Astrocyte (in vitro differentiated cells and primary cell): Measurements from ENCODE around the gene STRN3. TPM values are rescaled to one million over a fixed set of nuclear protein-coding genes. Genes with fewer than 3 reads are reported as not detected.
A peak's percentile ranks its signal among the peaks of the same experiment; 100 is the strongest.

Experiments used
- DNase-seq: peaks from one replicate; pipeline ENCODE4 v3.0.0-alpha.2; 2010; ENCODE audit warnings: low read depth
- FAIRE-seq: peaks from 2 replicates; lab custom pipeline; 2011; peaks lifted over from hg19 to GRCh38; lab: Jason Lieb, UNC
- H2AFZ ChIP-seq: 2 replicates; pipeline ENCODE4 v1.6.0; 2012; ENCODE audit warnings: low read depth, low read length, inconsistent platforms
- H3K27ac ChIP-seq: 2 replicates; pipeline ENCODE4 v1.5.1; 2011; ENCODE audit warnings: low read depth, low read length, inconsistent platforms
- H3K27me3 ChIP-seq: 2 replicates; pipeline ENCODE4 v1.6.0; 2011; ENCODE audit warnings: low read length, inconsistent platforms; ENCODE audit not compliant: insufficient read depth
- H3K36me3 ChIP-seq: 2 replicates; pipeline ENCODE4 v1.5.1; 2011; ENCODE audit warnings: low read length, inconsistent platforms; ENCODE audit not compliant: insufficient read depth
- H3K4me1 ChIP-seq: 2 replicates; pipeline ENCODE4 v1.5.1; 2011; ENCODE audit warnings: low read length, inconsistent platforms; ENCODE audit not compliant: insufficient read depth
- H3K4me2 ChIP-seq: 2 replicates; pipeline ENCODE4 v1.6.0; 2012; ENCODE audit warnings: low read length, inconsistent platforms
- H3K4me3 ChIP-seq: 2 replicates; pipeline ENCODE4 v1.5.1; 2011; ENCODE audit warnings: low read depth, mild to moderate bottlenecking, low read length, inconsistent platforms; ENCODE audit not compliant: insufficient read depth
- H3K79me2 ChIP-seq: 2 replicates; pipeline ENCODE4 v1.6.0; 2012; ENCODE audit warnings: mild to moderate bottlenecking, low read length, inconsistent platforms; ENCODE audit not compliant: insufficient read depth
- H3K9ac ChIP-seq: 2 replicates; pipeline ENCODE4 v1.6.0; 2012; ENCODE audit warnings: mild to moderate bottlenecking, low read length, inconsistent platforms
- H3K9me3 ChIP-seq: 2 replicates; pipeline ENCODE4 v1.5.1; 2012; ENCODE audit warnings: low read depth, mild to moderate bottlenecking, low read length, inconsistent platforms; ENCODE audit not compliant: insufficient read depth
- H4K20me1 ChIP-seq: 2 replicates; pipeline ENCODE4 v1.6.0; 2012; ENCODE audit warnings: low read length, inconsistent platforms; ENCODE audit not compliant: insufficient read depth
- H3K27ac Mint-ChIP-seq: one replicate; pipeline ENCODE4 v1.8.0; 2021; ENCODE audit warnings: mild to moderate bottlenecking, mixed read lengths; ENCODE audit not compliant: unreplicated experiment
- H3K27me3 Mint-ChIP-seq: one replicate; pipeline ENCODE4 v1.8.0; 2021; ENCODE audit warnings: low read depth, mixed read lengths; ENCODE audit not compliant: unreplicated experiment
- H3K36me3 Mint-ChIP-seq: one replicate; pipeline ENCODE4 v1.8.0; 2021; ENCODE audit warnings: low read depth, mixed read lengths; ENCODE audit not compliant: unreplicated experiment
- H3K4me1 Mint-ChIP-seq: one replicate; pipeline ENCODE4 v1.8.0; 2021; ENCODE audit warnings: low read depth, mixed read lengths; ENCODE audit not compliant: unreplicated experiment
- H3K4me3 Mint-ChIP-seq: one replicate; pipeline ENCODE4 v1.8.0; 2021; ENCODE audit warnings: mild to moderate bottlenecking, moderate library complexity, mixed read lengths; ENCODE audit not compliant: unreplicated experiment
- H3K9me3 Mint-ChIP-seq: one replicate; pipeline ENCODE4 v1.8.0; 2021; ENCODE audit warnings: mild to moderate bottlenecking, mixed read lengths; ENCODE audit not compliant: unreplicated experiment
- CTCF ChIP-seq: IDR thresholded peaks from 2 replicates; pipeline ENCODE4 v1.5.1; 2011; ENCODE audit warnings: low read depth, mild to moderate bottlenecking, inconsistent platforms, low read length, moderate library complexity; ENCODE audit not compliant: insufficient read depth
- EZH2 ChIP-seq: IDR thresholded peaks from 2 replicates; pipeline ENCODE4 v1.6.1; 2012; ENCODE audit warnings: mild to moderate bottlenecking, low read length, inconsistent platforms; ENCODE audit not compliant: insufficient read depth
- total RNA-seq: library from RNA; stranded (reverse); gene quantifications from 2 replicates; pipeline ENCODE4 v1.2.1, GENCODE V29; 2021

Gene STRN3
- total RNA-seq, 1 donor from 2014 or later, result 48.4 TPM

GRCh38 chr14:31025367-31026076, 657 bp downstream of the STRN3 start, which contains the start of gene AP4S1:
TSS of gene AP4S1 (plus strand) at chr14:31025649. CDS start at chr14:31066197, 40,548 bp downstream.
- no peak for FAIRE-seq
- no peak for DNase-seq
- Mint-ChIP-seq H3K27me3 (no peaks in the 10 kb centered on the region), H3K4me1 (peaks cover 6% of the 10 kb centered on the region), H3K27ac (peak within 1 kb of the TSS; percentile 95), H3K9me3 (peaks cover 3% of the 10 kb centered on the region), H3K36me3 (peaks cover 13% of the 10 kb centered on the region), H3K4me3 (peak within 1 kb of the TSS; percentile 96)
- Histone ChIP-seq H3K27me3 (no peaks in the 10 kb centered on the region), H3K9ac (peak within 1 kb of the TSS; percentile 92), H4K20me1 (peaks cover 46% of the 10 kb centered on the region), H3K4me2 (peak within 1 kb of the TSS; percentile 93), H3K36me3 (peaks cover 15% of the 10 kb centered on the region), H3K4me3 (peak within 1 kb of the TSS; percentile 96), H3K27ac (peak within 1 kb of the TSS; percentile 94), H3K4me1 (peaks cover 10% of the 10 kb centered on the region), H3K9me3 (no peaks in the 10 kb centered on the region), H2AFZ (peak within 1 kb of the TSS; percentile 90), H3K79me2 (peaks cover 59% of the 10 kb centered on the region)
- TF ChIP-seq EZH2 (no peak), CTCF (no peak)

GRCh38 chr14:31024577-31025366, 1.4 kb downstream of the STRN3 start:
- peak overlapping the region; percentile 96 for H3K4me3 Mint-ChIP-seq
- H3K4me3 ChIP-seq, result peak overlapping the region; percentile 96
- peak overlapping the region; percentile 94 for H3K27ac ChIP-seq
- H3K27me3 ChIP-seq, result no peaks in the 10 kb centered on the region
- H3K4me1 ChIP-seq, result peaks cover 10% of the 10 kb centered on the region
- H3K4me1 Mint-ChIP-seq, result peaks cover 6% of the 10 kb centered on the region
- peaks cover 13% of the 10 kb centered on the region for H3K36me3 Mint-ChIP-seq
- H3K9me3 ChIP-seq, result no peaks in the 10 kb centered on the region
- H2AFZ ChIP-seq, result peak overlapping the region; percentile 88
- peaks cover 15% of the 10 kb centered on the region for H3K36me3 ChIP-seq
- peak overlapping the region; percentile 93 for H3K4me2 ChIP-seq
- H3K9me3 Mint-ChIP-seq, result peaks cover 3% of the 10 kb centered on the region
- peaks cover 64% of the 10 kb centered on the region for H3K79me2 ChIP-seq
- DNase-seq (peak; percentile 22), FAIRE-seq (no peak)
- no peak for TF ChIP-seq EZH2
- no peak for TF ChIP-seq CTCF
- peak overlapping the region; percentile 79 for H3K27ac Mint-ChIP-seq
- H3K27me3 Mint-ChIP-seq, result no peaks in the 10 kb centered on the region
- peaks cover 54% of the 10 kb centered on the region for H4K20me1 ChIP-seq
- peak overlapping the region; percentile 92 for H3K9ac ChIP-seq
